Measurements from ENCODE around the gene HDHD2.
"Not testable (repeated sequence)": the region's sequence is repeated elsewhere in the genome, so short reads cannot be mapped to it uniquely, and the experiment has no call there.

Gene HDHD2, protein sequence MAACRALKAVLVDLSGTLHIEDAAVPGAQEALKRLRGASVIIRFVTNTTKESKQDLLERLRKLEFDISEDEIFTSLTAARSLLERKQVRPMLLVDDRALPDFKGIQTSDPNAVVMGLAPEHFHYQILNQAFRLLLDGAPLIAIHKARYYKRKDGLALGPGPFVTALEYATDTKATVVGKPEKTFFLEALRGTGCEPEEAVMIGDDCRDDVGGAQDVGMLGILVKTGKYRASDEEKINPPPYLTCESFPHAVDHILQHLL

DNA sequence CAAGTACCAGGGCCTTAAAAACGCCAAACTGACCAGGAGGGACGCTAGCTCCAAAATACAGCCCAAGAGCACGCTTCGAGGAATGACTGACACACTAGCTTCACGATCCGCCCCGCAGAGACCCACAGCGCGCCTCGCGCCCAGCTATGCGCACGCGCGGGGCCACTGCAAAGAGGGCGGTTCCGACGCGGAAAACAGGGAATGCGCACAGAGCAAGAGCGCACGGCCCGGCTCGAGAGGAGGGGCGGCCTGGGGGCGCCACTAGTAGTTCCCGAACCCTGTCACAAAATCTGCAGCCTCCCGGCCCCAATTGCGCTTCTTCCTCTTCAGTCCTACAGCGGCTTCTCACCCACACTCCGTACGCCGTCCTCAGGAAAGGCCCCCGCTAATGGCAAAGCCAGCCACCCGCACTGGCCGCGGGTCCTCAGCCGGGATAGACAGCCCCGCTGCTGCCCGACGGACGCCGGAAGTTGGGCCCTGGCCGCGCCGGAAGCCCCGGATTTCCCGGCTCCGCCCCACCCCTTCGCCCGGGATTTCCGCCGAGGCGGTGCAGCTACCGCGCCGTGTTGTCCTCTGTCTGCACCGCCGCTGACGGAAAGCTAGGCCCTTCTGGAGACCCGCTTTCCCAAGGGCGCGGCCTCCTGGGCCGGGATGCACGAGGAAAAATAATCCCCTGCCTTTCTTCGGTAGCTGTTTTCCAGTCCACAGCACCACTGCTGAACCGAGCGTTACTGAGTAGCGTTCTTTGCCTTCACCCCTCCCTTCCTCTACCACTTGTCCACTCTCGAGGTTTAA is at the start of gene HDHD2:
Gene HDHD2 (minus strand): TSS at position 472 of the 795 bp plus-strand sequence. CDS start 14,061 bp downstream, outside the sequence.
- DNase-seq, result peak; percentile 72

DNA sequence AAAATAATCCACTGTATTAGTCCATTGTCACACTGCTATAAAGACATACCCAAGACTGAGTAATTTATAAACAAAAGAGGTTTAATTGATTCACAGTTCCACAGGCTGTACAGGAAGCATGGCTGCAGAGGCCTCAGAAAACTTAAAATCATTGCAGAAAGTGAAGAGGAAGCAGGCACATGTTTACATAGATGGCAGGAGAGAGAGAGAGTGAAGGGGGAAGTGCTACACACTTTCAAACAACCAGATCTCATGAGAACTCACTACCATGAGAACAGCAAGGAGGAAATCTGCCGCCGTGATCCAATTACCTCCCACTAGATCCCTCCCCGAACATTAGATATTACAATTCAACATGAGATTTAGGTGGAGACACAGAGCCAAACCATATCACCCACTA is 45.7 kb upstream of the HDHD2 start:
- peak; percentile 52 for DNase-seq

DNA sequence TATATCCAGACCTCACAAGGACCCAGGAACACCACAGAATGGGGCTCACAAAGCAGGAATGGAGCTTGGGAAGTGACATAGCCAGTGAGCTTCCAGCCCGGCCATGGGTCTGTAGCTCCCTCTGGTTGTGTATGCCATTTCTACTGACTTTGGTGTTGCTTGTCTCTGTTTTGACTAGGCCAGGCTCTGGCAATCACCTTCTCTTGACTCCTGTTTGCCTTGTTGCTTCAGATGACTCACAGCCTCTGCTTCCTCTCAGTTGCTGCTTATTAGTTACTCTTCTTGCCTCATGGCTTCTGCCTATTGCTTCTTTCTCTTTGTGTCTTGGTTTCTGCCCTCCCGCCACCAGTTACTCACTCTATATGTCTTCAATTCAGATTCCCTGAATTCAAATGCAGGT is 41.7 kb upstream of the HDHD2 start:
- DNase-seq, result no peak

DNA sequence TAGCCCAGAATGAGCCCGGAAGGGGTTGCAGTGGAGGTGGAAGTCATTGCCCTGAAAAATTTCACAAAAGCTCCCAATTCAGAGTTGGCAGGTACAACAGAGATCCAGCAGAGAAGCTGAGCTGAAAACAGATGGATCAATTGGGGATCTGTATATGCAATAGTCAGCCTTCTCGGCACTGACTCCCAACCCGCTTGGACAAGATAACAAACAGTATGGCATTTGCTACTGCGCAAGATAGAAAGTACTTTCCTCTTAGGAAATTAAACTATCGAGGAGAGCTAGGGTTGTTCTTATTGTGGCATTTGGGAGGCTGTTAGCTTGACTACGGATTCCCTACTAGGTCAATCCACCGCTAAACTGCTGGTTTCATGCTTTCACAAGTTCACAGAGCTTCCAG is 37.4 kb upstream of the HDHD2 start:
- DNase-seq, result no peak

DNA sequence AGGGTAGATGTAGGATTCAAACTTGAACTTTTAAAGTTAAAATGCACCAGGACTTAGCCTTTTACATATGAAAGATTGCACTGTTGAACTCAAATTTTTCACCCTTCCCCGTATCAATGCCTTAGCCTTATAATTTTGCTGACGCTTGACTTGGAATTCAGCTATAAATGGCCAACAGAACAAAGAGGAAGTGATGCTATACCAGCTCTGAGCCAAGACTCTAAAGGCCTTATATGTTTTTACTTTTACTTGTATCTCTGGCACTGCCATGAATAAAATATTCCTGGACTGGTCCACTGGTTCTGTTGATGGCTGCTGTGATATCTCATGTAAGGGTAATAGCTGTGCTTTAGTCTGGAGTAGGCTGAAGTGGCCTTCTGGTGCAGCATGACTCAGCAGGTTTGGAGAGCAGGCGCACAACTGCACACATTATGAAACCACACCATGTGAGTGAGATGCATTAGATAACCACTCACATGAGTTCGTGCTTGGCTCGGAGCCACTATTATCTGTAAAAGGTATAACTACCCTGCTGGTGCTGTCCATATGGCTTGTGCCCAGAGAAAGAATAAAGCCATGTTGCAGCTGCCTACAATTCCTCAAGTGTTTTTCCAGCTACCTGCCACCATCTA is 34.2 kb upstream of the HDHD2 start:
- peak; percentile 92 for DNase-seq

DNA sequence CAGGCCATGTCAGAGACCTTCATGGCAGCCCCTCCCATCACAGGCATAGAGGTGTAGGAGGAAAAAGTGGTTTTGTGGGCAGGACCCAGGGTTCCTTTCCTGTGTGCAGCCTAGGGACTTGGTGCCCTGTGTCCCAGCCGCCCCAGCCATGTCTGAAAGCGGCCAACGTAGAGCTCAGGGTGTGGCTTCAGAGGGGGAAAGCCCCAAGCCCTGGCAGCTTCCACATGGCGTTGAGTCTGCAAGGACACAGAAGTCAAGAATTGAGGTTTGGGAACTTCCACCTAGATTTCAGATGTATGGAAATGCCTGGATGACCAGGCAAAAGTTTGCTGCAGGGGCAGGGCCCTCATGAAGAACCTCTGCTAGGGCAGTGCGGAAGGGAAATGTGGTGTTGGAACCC is 31.9 kb upstream of the HDHD2 start:
- not testable (repeated sequence) for DNase-seq

DNA sequence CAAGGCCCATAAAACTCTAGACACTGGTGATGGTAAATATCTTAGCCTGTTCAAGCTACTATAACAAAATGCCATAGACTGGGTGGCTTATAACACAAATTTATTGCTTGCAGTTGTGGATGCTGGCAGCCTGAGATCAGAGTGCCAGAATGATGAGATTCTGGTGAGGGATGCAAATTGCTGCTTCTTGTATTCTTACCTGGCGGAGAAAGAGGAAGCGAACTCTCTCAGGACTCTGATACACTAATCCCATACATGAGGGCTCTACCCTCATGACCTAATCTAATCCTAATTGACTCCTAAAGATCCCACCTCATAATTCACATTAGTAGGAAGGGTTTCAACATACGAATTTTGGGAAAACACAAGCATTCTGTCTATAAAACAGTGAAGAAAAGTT is 30.5 kb upstream of the HDHD2 start:
- DNase-seq, result no peak

DNA sequence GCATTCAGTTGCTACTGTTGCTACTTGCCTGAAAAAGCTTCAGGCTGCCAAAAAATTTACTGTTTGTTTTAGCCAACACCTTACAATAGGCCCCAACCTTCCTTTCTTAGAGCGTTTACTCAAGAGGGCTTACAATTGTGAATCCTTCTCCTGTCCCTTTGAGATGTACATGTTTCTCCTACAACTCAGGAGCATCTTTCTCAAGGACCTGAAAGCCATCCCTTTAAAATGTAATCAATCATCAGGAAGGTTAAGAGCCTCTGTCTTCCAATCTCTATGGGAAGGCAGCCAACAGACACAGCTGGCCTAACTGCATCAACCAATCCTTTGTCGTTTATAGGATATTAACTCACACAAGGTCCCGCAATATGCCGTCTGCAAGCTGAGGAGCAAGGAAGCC is 29.2 kb upstream of the HDHD2 start:
- no peak for DNase-seq

DNA sequence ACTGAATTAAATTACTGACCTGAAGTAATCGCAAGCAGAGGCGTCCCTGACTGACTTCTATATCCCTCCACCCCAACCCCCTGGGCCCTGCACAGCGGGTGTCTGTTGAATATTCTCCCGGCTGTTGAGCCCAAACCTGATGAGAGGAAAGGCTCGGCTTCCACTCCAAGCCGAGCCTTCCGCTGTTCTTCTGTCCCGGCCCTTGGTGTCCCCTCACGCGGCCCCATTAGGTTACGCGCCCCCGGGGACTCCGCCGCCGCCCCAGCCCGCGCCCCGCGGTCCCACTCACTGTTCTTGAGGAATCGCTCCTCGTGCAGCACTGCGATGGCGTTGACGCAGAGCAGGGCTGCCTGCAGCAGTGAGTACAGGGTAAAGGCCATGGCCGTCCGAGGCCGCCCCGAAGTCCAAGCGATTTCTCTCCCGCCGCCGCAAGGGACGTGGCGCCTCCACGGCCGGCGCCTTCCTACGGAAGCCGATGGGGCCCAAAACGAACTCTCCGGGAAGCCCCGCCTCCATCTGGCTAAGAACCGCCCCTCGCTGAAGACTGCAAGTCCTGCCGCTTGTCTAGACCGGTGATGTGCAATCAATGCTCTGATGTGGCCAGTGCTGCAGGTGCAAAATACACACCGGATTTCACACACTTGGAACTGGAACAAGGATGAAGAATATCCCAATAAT is 25.7 kb upstream of the HDHD2 start, which contains the start of gene IER3IP1:
Gene IER3IP1 (minus strand): TSS at position 467 of the 678 bp plus-strand sequence. CDS start 87 bp downstream, at position 380.
- DNase-seq, result peak; percentile 75

DNA sequence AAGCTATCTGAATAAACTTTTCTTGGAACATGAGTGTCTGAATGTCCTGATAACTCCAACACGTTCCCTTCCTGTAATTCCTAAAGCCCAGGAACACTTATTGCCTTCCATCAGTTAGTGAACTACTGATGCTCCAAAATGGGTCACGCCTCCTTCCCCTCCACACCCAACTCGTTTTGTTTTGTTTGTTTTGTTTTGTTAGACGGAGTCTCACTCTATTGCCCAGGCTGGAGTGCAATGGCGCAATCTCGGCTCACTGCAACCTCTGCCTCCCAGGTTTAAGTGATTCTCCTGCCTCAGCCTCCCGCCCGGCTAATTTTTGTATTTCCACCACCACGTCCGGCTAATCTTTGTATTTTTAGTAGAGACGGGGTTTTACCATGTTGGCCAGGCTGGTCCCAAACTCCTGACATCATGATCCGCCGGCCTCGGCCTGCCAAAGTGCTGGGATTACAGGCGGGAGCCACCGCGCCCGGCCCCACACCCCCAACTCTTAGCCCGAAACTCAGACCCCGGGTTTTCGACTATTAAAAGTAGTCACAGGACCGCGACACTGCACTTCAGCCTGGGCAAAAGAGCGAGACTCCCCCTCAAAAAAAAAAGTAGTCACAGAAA is 25.1 kb upstream of the HDHD2 start:
- DNase-seq, result no peak

DNA sequence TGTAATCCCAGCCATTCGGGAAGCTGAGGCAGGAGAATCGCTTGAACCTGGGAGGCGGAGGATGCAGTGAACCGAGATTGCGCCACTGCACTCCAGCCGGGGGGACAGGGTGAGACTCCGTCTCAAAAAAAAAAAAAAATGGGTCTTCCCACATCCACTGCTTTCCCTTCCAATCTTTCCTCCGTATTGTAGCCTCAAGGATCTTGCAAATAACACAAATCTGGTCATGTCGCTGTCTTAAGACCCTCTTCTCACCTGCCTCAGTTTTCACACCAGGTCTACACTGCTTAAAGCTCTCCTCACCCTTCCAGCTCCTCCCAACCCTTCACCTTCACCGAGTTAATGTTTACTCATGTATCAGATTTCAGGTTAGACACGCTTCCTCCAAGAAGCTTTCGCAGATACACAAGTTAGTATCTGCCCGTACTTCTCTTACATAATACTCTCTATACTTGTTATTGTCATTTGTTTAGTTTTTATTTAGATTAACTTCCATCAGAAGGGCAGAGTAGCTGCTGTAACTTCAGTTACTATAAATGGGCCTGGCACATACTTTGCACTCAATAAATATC is 24.3 kb upstream of the HDHD2 start:
- no peak for DNase-seq

DNA sequence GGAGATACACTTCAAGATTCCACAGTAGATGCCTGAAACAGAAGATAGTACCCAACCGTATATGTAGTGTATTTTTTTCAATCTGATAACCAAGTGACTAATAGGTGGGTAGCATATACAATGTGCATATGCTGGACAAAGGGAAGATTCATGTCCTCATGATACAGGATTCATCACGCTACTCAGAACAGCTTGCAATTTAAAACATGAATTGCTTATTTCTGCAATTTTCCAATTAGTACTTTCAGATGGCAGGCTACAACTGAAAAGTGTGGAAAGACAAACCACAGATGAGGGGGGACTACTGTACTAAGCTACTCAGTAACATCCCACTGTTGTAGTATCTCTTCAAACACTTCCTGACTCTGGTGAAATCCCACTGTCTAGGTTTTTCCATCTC is 22.2 kb upstream of the HDHD2 start:
- DNase-seq, result no peak

DNA sequence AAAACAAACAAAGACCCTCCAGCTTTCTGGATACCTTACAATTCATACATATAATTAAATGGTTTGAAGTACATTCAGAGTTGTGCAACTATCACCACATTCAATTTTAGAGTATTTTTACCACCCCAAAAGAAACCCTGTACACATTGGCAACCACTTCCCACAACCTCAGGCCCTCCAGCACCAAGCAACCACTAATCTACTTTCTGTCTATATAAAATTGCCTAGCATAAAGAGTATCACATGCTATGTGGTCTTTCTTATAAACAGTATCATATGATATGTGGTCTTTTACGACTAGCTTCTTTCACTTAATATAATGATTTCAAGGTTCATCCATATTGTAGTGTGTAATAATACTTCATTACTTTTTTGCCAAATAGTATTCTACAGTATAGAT is 18.6 kb upstream of the HDHD2 start:
- no peak for DNase-seq

DNA sequence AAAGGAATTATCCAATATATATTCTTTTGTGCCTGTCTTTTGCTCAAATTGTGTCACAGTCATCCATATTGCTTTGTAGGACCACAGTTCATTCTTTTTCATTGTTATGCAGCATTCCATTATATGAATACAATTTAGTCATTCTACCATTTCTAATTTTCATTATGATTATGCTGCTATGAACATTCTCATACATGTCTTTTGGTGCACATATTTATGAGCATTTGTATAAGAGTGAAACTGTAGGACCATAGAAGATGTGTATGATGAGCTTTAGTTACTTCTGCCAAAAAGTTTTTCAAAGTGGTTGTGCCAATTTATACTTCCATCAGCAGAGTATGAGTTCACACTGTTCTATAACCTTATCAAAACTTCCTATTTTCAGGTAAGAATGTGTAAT is 18.2 kb upstream of the HDHD2 start:
- no peak for DNase-seq

DNA sequence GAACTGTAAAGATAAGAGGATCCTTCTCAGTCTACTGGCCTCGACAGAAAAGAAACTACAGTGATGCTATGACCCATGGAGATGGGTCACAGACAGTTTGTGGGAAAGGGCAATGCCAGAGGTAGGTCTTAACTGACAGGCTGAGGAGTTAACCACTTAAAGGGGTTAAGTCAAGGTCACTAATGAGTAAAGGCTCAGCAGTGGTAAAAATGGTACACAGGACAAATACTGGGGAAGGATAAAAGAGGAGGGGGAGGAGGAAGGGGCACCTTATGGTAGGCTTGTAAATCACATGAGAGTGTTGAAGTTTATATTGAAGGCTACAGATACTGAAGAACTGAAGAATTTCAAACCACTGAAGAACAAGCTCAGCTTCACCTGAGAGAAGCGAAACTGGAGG is 16.0 kb upstream of the HDHD2 start:
- DNase-seq, result no peak

DNA sequence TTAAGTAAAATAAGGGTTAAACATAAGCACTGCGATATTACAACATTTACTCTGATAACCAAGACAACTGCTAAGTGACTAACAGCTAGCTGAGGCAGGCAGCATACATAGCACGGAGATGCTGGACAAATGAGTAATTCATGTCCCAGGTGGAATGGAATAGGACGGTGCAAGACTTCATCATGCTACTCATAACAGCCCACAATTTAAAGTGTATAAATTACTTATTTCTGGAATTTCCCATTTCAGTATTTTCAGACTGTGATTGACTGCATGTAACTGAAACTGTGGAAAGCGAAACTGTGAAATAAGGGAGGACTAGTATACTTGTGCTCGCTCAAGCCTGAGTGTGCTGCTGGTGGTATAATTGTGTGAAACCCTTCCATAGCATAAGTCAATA is 12.9 kb upstream of the HDHD2 start:
- DNase-seq, result no peak

DNA sequence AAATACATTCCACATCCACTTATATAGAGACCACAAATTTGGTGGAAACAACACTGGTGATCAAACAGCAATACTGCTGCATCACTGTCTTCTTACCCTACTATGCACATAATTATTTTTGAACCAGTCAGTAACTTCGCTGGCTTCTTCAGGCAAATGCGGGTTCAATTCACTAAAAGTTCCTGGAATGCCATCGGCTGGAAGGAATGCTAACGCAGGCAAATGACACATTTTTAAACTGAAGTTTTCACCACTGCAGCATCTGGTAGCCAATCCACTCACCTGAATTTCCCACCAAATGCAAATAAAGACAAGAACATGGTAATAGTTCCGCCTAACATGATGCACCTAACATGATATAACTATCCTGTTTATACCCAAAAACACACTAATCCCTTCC is 10.0 kb upstream of the HDHD2 start:
- DNase-seq, result no peak

DNA sequence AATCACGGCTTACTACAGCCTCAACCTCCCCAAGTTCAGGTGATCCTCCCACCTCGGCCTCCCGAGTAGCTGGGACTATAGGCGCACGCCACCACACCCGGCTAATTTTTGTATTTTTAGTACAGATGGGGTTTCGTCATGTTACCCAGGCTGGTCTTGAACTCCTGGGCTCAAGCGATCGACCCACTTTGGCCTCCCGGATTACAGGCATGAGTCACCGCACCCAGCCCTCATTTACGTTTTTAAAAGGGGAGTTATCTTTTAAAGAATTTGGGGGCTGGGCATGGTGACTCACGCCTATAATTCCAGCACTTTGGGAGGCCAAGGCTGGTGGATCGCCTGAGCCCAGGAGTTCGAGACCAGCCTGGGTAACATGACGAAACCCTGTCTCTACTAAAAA is 8.1 kb upstream of the HDHD2 start:
- DNase-seq, result not testable (repeated sequence)

DNA sequence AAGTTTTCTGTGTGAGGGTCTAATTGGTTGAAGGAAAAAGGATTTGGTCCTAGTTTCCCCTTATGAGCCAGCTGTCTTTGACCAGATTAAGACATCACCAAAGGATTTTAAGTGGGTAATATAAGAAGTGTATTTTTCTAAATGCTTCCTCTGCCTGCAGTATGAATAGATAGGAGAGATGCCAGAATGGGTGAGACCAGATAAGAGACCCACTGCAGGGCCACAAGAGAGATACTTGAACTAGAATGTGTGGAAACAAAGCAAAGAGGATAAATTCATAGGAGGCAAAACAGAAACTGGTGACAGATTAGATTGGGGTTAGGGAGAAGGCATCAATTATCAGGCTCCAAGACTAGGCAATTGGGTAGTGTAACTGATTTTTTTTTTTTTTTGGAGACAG is 1.1 kb upstream of the HDHD2 start:
- DNase-seq, result peak; percentile 31

DNA sequence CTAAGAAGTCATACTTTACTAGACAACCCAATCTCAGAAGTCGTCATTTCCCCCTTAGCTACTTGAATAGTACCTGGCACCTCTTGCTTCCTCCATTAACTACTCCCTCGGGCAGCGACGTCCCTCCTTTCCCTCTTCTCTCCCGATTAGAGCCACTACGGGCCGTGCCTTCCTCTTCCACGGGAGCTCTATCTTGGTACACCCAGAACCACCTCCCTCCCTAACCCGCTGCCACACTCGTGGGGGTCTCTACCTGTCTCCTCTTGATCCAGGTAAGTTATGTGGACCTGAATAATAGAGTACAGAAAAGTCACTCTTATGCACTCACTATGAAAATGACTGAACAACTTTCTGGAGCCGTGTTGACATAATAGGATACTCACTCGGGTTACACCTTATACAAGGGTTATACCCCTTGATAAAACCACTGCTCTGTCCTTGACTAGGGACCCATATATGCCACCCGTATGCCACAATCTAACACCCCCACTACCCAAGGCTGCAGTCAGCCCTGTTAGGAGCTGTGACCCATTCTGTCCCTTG is 595 bp upstream of the HDHD2 start:
- DNase-seq, result no peak

DNA sequence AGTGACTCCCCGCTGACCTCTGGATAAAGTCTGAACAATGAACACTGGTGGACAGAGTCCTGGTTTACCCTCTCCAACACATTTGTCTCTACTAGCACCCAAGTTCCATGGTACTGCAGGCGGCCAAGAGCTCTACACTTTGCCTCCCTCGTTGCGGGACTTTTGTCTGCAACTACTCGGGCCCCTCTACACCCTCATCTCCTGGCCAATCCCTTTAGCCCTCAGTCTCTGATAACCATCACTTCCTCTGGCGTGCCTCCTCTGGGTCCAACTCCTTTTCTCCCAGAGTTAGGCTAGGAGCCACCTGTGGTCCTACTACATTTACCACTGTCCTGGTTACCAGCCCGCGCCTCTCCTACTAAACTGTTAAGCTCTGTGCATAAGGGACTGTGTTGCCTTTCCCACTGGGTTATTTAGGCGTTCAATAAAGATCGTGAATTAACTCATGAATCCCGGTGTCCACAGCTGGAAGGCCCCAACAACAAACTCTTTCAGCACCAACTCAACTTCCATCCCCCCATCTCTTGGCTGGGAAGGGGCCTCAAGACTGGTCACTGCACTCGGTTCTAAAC is 757 bp downstream of the HDHD2 start:
- DNase-seq, result peak; percentile 51

DNA sequence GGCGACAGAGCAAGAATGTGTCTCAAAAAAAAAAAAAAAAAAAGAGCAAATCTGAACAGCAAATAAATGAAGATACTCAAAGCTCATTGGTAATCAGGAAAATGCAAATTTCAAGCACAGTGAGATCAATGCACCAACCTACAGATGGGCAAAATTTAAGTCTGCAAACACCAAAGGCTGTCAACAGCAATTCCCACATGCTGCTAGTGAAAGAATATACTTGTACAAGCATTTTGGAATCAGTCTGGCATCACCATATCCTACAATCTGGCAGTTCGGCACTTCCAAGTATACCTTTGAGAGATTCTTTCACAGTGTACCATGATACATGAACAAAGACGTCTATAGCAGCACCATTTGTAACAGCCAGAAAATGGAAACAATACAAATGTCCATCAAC is 4.1 kb downstream of the HDHD2 start:
- DNase-seq, result no peak
